Effector memory CD8-positive, alpha-beta T cell (primary cell): ENCODE results near the gene ZFP1.

Source experiments
- ATAC-seq: fragments of 150-1000 bp; cut with Tn5 transposase; replicated peaks from 2 replicates; pipeline ENCODE4 v1.10.0; 2021; ENCODE audit warnings: mild to moderate bottlenecking, moderate library complexity
- DNase-seq, 3 experiments: peaks; one replicate each; pipeline ENCODE4 v3.0.0; 2021
- H3K27ac Mint-ChIP-seq, 2 donors: one replicate each; pipeline ENCODE4 v1.8.0; 2022; ENCODE audit warnings: mild to moderate bottlenecking in 2 of 2, mixed read lengths in 2 of 2, moderate library complexity in 2 of 2
- H3K27me3 Mint-ChIP-seq, 2 donors: one replicate each; pipeline ENCODE4 v1.8.0; 2022; ENCODE audit warnings: mixed read lengths in 2 of 2
- H3K36me3 Mint-ChIP-seq: one replicate; pipeline ENCODE4 v1.8.0; 2022; ENCODE audit warnings: mild to moderate bottlenecking, moderate library complexity, mixed read lengths; ENCODE audit not compliant: insufficient read depth
- H3K4me1 Mint-ChIP-seq, 2 donors: one replicate each; pipeline ENCODE4 v1.8.0; 2022; ENCODE audit warnings: low read depth in 2 of 2, mixed read lengths in 2 of 2
- H3K4me3 Mint-ChIP-seq, 2 donors: one replicate each; pipeline ENCODE4 v1.8.0; 2022; ENCODE audit warnings: mild to moderate bottlenecking in 2 of 2, mixed read lengths in 2 of 2, moderate library complexity in 2 of 2
- H3K9me3 Mint-ChIP-seq, 2 donors: one replicate each; pipeline ENCODE4 v1.8.0; 2022; ENCODE audit warnings: mixed read lengths in 2 of 2

The ZFP1 gene

DNA sequence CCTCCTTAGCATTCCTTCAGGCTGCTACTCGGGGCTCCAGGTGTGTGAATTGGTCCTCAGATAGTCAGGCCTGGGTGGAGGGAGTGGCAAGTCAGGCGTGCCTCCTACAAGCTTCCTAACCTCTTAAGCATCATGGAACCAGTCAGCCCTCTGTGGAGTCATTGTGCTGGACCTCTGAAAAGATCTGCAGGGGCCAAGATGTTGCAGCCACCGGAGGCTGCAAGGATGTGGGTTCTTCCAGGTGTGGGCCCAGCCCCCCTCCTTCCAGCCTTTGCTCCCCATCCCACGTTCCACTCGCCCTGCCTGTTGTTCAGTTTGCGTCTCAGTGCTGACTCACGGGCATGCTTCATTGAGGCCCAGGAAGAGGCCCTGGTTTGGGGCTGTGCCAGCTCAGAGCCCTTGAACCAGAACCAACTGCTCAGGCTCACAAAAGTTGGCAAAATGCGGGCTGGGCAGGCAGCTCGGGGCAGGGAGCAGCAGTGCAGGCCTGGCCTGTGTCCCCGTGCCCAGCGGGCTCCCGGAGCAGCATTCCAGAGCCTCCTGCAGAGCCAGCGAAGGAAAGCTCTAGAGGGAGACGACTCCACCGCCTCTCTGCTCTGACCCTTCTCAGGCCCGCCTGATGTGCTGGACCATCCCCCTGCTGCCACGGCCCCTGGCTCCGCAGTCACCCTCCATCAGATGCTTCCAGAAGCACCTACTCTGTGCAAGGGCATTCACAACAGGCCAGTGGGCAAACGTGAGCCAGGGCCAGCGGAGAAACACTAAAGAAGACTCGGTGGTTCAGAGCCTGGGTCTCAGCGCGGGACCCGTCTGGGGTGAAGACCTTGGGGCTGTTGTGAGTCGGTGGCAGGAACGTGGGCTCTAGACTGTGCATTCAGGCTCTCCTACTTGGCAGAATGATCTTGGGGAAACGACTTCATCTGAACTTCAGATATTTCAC is 39.3 kb upstream of the ZFP1 start:
- H3K27ac Mint-ChIP-seq = peak overlapping the region; percentile 67 to 80
- ATAC-seq (peak; percentile 69), DNase-seq (peak in 2 of 3 experiments; percentile 42 to 47)
- peaks cover 0 to 3% of the 10 kb centered on the region in 2 donors for H3K9me3 Mint-ChIP-seq
- peaks cover 24 to 31% of the 10 kb centered on the region in 2 donors for H3K27me3 Mint-ChIP-seq
- peak overlapping the region; percentile 53 to 65 for H3K4me3 Mint-ChIP-seq
- peaks cover 16 to 28% of the 10 kb centered on the region in 2 donors for H3K4me1 Mint-ChIP-seq
- H3K36me3 Mint-ChIP-seq = no peaks in the 10 kb centered on the region

DNA sequence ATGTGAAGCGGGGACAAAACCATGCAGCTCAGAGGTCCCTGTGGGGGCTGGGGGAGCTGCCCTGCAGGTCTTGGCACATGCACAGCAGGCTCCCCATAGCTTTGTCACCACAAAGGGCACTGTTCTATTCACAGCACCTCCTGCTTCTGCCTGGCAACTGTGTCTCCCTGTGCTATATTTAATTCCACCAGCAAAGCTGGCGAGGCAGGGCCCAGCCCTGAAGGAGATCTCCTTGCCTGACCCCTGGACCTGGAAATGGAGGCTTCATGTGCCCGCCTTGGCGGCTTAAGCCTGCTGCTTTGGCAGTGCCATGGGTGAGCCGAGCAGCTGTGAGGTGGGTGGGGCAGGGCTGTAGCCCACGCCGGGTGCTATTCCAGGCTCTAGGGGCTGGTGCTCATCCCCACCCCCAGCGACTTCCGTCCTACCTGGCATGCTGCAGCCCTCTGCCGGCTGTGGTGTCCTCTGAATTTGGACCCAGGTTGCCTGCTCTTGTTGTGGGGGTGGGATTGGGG is 38.5 kb upstream of the ZFP1 start:
- ATAC-seq = no peak
- Mint-ChIP-seq H3K27ac (peak overlapping the region; percentile 67 to 80), H3K9me3 (no peaks in the 10 kb centered on the region), H3K4me1 (peaks cover 16 to 28% of the 10 kb centered on the region in 2 donors), H3K27me3 (peaks cover 24 to 31% of the 10 kb centered on the region in 2 donors), H3K36me3 (no peaks in the 10 kb centered on the region), H3K4me3 (peak overlapping the region in 1 of 2 donors; percentile 65)
- no peak for DNase-seq

DNA sequence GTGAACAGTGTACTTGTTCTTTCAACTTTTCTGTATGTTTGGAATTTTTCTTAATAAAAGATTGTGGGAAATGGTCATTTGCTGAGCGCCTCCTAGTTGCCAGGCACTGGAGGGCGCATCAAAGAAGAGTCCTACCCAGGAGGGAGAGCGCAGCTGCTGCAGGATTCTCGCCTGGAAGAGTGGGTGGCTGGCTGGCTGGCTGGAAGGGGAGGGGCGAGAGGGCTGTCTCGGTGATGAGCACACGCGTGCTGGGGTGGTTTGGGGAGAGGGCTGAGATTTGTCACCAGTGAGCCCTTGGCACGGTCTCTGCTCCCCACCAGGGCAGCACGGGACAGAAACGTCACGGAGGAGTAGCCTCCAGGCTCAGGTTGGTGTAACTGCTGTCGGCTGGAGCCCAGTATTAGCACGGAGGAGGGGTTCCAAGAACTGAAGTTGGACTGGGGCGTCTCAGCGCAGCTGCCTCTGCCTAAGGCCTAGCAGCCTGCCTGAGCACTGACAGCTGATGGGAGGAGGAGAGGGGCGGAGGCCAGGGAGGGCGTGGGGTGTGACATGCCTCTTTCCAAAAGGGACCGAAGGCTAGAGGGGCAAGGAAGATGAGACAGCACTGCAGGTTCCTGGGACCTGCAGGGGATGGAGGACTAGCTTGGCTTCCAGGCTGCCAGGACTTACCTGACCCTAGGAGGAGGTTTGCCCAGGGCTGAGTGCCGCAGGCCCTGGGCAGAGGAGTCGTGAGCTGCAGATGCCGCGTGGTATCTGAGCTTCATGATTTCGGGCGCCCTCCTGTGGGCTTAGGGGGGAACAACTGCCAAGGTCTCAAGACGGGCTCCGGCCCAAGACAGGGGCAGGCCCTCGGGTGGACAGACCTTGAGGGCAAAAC is 37.4 kb upstream of the ZFP1 start:
- H3K4me3 Mint-ChIP-seq = peak overlapping the region; percentile 45 to 66
- H3K27me3 Mint-ChIP-seq = peaks cover 24 to 31% of the 10 kb centered on the region in 2 donors

DNA sequence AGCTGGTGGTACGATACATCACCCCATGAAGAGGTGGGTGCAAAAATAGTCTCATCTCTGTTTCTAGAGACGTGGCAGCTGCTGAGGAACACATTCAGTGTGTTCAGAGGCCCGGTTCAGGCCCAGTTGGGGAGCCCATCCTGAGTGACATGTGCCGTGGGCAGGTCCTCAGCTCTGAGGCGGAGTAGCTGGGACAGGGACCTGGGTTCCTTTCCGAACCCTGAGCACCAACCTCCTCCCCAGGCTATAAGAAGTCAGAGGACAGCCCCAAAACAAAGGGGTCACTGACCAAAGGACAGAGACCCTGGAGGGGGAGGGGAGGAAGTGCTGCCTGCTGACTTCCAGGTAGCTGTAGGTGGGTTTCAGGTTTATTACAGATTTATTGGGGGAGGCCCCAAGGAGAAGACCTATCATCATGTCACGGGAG is 36.8 kb upstream of the ZFP1 start:
- DNase-seq = no peak
- H3K4me1 Mint-ChIP-seq = peaks cover 16 to 24% of the 10 kb centered on the region in 2 donors
- H3K36me3 Mint-ChIP-seq = no peaks in the 10 kb centered on the region
- ATAC-seq = peak; percentile 26
- H3K4me3 Mint-ChIP-seq = no peak overlapping the region
- H3K9me3 Mint-ChIP-seq = no peaks in the 10 kb centered on the region
- peaks cover 24 to 31% of the 10 kb centered on the region in 2 donors for H3K27me3 Mint-ChIP-seq
- peak overlapping the region in 1 of 2 donors; percentile 57 for H3K27ac Mint-ChIP-seq

More for the DNA sequence above, 37.4 kb upstream of the ZFP1 start:
- DNase-seq = peak; percentile 73 to 80 (median 75)
- Mint-ChIP-seq H3K27ac (peak overlapping the region; percentile 57 to 91), H3K9me3 (no peaks in the 10 kb centered on the region), H3K36me3 (no peaks in the 10 kb centered on the region), H3K4me1 (peaks cover 16 to 25% of the 10 kb centered on the region in 2 donors)
- peak; percentile 81 for ATAC-seq

DNA sequence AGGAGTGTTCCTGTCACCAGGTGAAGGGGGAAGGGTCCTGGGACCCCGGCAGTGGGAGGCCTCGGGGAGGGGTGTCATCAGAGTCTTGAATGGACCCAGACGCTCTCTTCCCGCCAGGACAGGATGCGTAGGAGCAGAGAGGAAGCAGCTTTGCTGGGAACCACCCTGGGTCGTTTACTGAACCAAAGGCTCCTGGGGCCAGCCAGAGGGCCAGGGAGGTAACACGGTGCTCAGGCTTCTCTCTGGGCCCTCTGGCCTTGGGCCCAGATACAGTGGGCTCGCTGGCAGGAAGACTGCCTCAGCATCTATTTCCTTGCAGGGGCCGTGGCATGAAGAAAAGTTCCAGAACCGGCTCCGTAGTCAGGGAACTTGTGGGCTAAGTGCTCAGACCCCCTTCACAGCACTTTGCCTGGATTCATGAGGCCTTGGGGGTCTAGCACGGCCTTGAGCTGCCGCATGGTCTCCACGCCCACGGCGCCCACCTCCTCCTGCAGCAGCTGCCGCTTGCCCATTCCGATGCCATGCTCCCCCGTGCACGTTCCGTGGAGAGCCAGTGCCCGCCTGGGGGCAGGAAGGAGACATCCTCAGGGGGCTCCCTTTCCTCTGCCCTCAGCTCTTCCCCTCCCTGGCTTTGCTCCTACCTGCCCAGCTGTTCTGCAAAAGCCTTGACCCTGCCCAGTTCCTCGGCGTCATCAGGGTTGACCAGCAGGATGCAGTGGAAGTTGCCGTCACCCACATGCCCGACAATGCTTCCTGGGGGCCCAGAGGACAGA is 36.2 kb upstream of the ZFP1 start:
- Mint-ChIP-seq H3K36me3 (no peaks in the 10 kb centered on the region), H3K27ac (peak overlapping the region in 1 of 2 donors; percentile 57), H3K27me3 (peaks cover 24 to 31% of the 10 kb centered on the region in 2 donors), H3K9me3 (no peaks in the 10 kb centered on the region), H3K4me3 (no peak overlapping the region), H3K4me1 (peaks cover 16 to 25% of the 10 kb centered on the region in 2 donors)
- ATAC-seq = no peak
- DNase-seq = no peak

DNA sequence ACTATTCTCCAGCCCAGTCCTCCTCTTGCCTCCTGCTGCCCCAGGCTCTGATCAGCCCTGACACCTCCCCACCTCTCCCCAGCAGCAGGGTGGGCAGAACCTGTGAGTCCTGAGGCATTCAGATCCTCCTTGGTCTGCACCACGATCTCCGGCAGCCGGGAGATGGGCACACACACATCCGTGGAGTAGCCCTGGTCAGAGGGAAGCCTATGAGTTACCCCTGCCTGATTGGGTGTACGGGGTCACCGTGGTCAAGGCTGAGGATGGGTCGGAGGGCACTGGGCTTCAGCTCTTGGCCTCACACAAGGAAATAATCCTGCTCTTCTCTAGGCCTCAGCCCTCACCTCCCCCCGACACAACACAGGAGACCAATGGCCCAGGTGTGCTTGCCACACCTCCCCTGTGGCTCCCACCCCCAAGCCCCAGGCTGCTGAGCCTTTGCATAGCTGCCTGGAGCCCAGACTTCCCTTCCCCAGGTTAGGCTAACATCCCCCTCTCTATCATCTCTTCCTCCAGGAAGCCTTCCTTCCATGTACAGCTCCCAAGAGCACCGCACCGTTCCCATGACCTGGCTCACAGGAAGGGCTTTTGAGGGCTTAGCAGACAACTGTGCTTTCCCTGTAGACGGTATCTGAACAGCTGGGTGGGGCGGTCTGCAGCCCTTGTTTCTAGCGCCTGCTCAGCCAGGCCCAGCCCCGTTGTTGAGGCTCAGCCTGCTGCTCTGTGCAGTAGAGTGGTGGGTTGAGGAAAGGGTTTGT is 35.4 kb upstream of the ZFP1 start:
- H3K4me3 Mint-ChIP-seq = no peak overlapping the region
- H3K27ac Mint-ChIP-seq = peak overlapping the region in 1 of 2 donors; percentile 16
- H3K36me3 Mint-ChIP-seq = no peaks in the 10 kb centered on the region
- no peak for ATAC-seq
- peaks cover 16 to 25% of the 10 kb centered on the region in 2 donors for H3K4me1 Mint-ChIP-seq
- DNase-seq = no peak
- H3K27me3 Mint-ChIP-seq = peaks cover 24 to 31% of the 10 kb centered on the region in 2 donors
- H3K9me3 Mint-ChIP-seq = no peaks in the 10 kb centered on the region

DNA sequence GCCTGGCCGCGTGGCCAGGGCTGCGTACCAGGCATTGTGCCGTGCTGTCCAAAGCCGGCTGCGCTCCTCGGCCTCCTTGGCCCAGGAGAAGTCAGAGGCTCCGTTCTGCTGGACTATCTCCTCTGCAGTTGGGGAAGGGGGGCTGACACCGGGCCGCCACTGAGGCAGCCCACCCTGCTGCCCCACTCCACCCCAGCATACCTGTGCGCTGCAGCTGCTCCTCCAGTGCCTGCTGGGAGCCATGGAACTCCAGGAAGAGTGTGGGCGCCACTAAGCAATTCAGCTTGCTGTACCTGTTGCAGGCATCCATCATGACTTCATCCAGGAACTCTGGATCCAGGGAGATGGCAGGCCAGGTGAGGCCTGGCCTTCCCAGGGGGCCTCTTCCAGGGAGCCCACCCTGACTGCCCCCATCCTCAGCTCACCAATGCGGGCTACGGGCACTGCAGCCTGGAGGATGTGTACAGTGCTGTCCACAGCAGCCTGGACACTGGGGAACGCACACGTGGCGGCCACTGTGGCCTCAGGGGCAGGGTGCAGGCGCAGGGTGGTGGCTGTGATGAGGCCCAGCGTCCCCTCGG is 34.7 kb upstream of the ZFP1 start:
- H3K4me3 Mint-ChIP-seq = no peak overlapping the region

DNA sequence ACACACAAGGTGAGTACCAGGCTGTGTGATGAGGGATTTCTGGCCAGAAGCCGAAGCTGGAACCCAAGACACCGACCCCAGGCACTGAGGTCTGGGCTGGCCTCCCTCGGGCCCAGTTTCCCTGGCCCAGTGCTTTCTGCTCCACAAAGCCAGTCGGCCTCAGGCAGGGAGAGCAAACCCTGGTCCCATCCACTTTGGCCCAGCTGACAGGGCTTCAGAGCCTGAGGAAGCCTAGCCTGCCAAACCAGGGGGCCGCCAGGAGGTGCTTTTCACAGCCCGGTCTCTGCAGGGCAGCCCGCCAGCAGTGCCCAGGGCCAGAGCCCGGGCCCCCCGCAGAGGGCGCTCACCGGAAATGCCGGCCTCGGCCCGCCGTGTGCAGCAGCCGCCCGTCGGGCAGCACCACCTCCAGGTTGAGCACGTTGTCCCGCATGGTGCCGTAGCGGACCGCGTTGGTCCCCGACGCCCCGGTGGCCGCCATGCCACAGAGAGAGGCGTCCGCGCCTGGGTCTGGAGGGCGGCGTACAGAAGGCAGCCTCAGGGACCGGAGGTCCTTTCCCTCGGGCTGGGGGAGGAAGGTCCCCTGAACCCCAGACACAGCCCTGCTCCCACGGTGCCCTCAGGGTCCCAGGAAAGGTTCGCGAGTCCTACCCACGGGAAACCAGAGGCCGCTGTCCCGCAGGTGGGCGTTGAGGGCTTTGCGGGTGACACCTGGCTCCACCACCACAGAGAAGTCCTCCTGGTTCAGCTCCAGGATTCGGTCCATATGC is 34.0 kb upstream of the ZFP1 start:
- Mint-ChIP-seq H3K4me3 (no peak overlapping the region), H3K27ac (no peak overlapping the region), H3K4me1 (peaks cover 10 to 14% of the 10 kb centered on the region in 2 donors), H3K36me3 (no peaks in the 10 kb centered on the region), H3K27me3 (peaks cover 24 to 31% of the 10 kb centered on the region in 2 donors), H3K9me3 (no peaks in the 10 kb centered on the region)
- no peak for ATAC-seq
- DNase-seq = no peak

More for the DNA sequence above, 34.7 kb upstream of the ZFP1 start:
- H3K27me3 Mint-ChIP-seq = peaks cover 24 to 31% of the 10 kb centered on the region in 2 donors
- no peaks in the 10 kb centered on the region for H3K9me3 Mint-ChIP-seq
- no peak for ATAC-seq
- DNase-seq = no peak
- H3K4me1 Mint-ChIP-seq = peaks cover 16 to 22% of the 10 kb centered on the region in 2 donors
- peak overlapping the region in 1 of 2 donors; percentile 16 for H3K27ac Mint-ChIP-seq
- H3K36me3 Mint-ChIP-seq = no peaks in the 10 kb centered on the region

DNA sequence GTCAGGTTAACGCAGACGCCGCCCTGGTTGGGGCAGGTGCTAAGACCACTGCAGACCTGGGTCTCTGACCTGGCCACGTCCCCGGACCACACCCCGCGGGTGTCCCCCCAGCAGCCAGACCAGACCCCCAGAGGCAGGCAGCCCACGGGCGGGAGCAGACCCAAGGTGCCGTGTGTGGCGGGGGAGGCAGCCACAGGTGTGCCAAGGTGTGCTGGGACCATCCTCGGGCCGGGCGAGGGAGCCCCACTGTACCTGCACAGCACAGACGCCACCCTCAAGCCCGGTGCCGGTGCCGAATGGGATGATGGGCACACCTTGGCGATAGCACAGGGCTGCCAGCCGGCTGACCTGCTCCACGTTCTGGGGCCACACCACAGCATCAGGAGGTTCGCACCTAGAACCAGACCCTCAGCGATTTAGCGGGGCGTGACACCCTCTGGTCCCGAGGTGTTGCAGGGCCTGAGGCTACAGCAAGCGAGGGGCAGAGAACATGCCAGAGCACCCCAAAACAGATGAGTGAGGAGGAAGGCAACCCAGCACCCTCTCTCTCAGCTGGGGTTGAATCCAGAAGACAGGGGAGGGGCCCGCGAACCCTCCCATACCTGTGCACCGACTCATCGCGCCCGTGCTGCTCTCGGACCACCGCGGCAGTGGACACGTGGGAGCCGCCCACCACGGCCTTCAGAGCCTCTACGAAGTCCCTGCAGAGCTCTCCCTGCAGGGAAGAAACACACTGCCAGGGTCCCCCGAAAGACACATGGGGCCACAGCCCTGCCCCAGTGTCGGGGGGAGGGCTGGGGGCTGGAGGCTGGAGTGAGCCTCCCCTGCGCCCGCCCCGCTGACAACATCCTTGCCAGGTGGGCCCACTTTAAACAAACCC is 33.1 kb upstream of the ZFP1 start:
- Mint-ChIP-seq H3K27ac (no peak overlapping the region), H3K4me3 (no peak overlapping the region)

DNA sequence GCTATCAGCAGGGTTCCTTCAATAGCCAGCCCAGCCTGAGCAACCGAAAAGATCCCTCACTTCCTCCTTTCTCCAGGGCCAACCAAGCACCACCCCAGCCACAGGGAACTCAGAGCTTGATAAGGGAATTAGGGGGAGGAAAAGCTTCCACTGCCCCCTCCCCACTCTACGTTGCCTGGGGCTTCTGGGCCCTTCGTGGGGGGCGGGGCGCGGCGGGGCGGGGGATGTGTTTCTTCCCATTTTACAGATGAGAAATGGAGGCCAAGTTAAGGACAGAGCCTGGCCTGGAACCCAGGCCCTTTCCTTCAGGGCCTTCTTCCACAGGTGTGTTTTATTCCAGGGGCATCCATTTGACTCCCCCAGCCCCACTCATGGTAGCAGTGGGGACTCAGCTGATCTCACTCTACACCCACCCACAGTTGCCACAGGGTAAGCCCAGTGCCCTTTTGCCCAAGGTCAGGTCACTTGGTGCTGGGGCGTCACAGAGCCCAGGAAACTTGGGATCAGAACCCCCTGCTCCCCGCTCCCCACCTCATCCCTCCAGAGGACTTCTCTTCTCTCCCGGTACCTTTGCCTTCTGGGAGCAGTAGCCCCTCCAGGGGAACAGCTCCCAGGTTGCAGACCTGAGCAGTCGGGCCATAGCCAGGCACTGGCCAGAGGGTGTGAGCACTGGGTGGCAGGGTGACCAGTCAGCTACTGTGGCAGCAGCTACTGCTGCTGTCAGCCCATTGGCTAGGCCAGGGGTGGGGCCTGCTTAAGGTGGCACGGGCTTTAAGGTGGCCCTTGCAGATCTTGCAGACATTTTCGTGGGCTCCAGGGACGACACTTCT is 32.0 kb upstream of the ZFP1 start, which contains the start of gene LDHD:
Gene LDHD (minus strand): TSS at position 700 of the 830 bp plus-strand sequence. CDS start 60 bp downstream, at position 640.
- Mint-ChIP-seq H3K4me3 (peak within 1 kb of the TSS in 1 of 2 donors; percentile 31), H3K36me3 (no peaks in the 10 kb centered on the region), H3K4me1 (peaks cover 0 to 4% of the 10 kb centered on the region in 2 donors), H3K9me3 (peaks cover 0 to under 1% of the 10 kb centered on the region in 2 donors), H3K27me3 (peaks cover 17 to 24% of the 10 kb centered on the region in 2 donors), H3K27ac (no peak within 1 kb of the TSS)
- peak; percentile 33 for ATAC-seq
- DNase-seq = no peak

More for the DNA sequence above, 33.1 kb upstream of the ZFP1 start:
- peaks cover 6 to 12% of the 10 kb centered on the region in 2 donors for H3K4me1 Mint-ChIP-seq
- H3K27me3 Mint-ChIP-seq = peaks cover 23 to 31% of the 10 kb centered on the region in 2 donors
- no peaks in the 10 kb centered on the region for H3K36me3 Mint-ChIP-seq
- DNase-seq = no peak
- no peak for ATAC-seq
- no peaks in the 10 kb centered on the region for H3K9me3 Mint-ChIP-seq
